Retinal pigment epithelial cell (primary cell): ENCODE data around the gene EPB41L5.
A peak's percentile ranks its signal among the peaks of the same experiment; 100 is the strongest.
"Not testable (repeated sequence)": the region's sequence is repeated elsewhere in the genome, so short reads cannot be mapped to it uniquely, and the experiment has no call there.

Experiments used
- DNase-seq: peaks from one replicate; pipeline ENCODE4 v3.0.0-alpha.2; 2010; ENCODE audit warnings: low read depth
- H3K4me3 ChIP-seq: 2 replicates; pipeline ENCODE4 v1.5.1; 2011; ENCODE audit warnings: mild to moderate bottlenecking, low read length, control low read depth, moderate library complexity
- TF ChIP-seq, protein P1 (sequence below): conservative IDR thresholded peaks from 2 replicates; pipeline ENCODE4 v1.5.1; 2011; ENCODE audit warnings: low read depth, low read length, control low read depth, inconsistent platforms

The EPB41L5 gene

GRCh38 chr2:120044336-120044735 is 31.5 kb downstream of the EPB41L5 start:
- DNase-seq, result no peak
- TF ChIP-seq, protein P1, sequence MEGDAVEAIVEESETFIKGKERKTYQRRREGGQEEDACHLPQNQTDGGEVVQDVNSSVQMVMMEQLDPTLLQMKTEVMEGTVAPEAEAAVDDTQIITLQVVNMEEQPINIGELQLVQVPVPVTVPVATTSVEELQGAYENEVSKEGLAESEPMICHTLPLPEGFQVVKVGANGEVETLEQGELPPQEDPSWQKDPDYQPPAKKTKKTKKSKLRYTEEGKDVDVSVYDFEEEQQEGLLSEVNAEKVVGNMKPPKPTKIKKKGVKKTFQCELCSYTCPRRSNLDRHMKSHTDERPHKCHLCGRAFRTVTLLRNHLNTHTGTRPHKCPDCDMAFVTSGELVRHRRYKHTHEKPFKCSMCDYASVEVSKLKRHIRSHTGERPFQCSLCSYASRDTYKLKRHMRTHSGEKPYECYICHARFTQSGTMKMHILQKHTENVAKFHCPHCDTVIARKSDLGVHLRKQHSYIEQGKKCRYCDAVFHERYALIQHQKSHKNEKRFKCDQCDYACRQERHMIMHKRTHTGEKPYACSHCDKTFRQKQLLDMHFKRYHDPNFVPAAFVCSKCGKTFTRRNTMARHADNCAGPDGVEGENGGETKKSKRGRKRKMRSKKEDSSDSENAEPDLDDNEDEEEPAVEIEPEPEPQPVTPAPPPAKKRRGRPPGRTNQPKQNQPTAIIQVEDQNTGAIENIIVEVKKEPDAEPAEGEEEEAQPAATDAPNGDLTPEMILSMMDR, result no peak
- no peak overlapping the region for H3K4me3 ChIP-seq

DNA sequence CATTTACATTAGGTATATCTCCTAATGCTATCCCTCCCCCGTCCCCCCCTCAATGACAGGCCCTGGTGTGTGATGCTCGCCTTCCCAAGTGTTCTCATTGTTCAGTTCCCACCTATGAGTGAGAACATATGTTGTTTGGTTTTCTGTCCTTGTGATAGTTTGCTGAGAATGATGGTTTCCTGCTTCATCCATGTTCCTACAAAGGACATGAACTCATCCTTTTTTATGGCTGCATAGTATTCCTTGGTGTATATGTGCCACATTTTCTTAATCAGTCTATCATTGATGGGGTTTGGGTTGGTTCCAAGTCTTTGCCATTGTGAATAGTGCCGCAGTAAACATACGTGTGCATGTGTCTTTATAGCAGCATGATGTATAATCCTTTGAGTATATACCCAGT is 32.9 kb downstream of the EPB41L5 start:
- DNase-seq, H3K4me3 ChIP-seq: not testable (repeated sequence)

GRCh38 chr2:120046252-120046651 is 33.4 kb downstream of the EPB41L5 start:
- not testable (repeated sequence) for H3K4me3 ChIP-seq, DNase-seq

GRCh38 chr2:120052597-120052996 is 39.7 kb downstream of the EPB41L5 start:
- H3K4me3 ChIP-seq, result no peak overlapping the region
- TF ChIP-seq, protein P1, result no peak
- DNase-seq, result peak; percentile 58

DNA sequence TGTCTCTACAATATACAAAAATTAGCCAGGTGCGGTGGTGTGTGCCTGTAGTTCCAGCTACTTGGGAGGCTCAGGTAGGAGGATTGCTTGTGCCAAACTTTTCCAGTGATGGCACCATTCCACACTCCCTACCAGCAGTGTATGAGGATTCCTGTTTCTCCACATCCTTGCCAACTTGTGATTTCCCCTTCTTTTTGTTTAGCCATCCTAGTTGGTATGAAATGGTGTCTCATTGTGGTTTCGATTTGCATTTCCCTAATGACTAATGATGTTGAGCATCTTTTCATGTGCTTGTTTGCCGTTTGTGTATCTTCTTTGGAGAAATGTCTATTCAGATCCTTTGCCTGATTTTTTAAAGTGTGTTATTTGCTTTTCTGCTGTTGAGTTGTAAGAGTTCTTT is 41.0 kb downstream of the EPB41L5 start:
- no peak for DNase-seq
- H3K4me3 ChIP-seq, result no peak overlapping the region
- TF ChIP-seq, protein P1, result no peak

- DNase-seq, result no peak
- TF ChIP-seq, protein P1, result no peak
- H3K4me3 ChIP-seq, result no peak overlapping the region
Measured at GRCh38 chr2:120059483-120059882, 46.6 kb downstream of the EPB41L5 start.

- H3K4me3 ChIP-seq, result no peak overlapping the region
- no peak for DNase-seq
- TF ChIP-seq, protein P1, result no peak
Measured at GRCh38 chr2:120060088-120060623, 47.3 kb downstream of the EPB41L5 start.

DNA sequence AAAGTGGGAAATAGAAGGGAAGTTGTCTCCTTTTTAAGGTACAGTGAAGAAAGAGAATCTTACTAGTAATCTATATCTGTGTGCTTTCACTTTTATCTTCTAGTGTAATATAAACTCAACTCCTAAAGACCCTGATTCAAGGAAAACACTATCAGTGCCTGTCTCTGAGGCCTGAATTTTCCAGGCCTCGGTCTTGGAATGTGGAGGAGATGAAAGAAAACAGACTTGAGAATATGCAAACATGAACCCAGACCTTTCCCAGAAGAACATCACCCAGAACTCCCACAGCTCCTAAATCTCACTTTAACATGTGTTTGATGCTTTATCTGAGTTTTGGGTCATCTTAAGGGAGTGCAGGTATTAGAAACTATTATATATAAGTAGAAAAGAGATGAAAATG is 51.8 kb downstream of the EPB41L5 start:
- no peak overlapping the region for H3K4me3 ChIP-seq
- no peak for DNase-seq
- TF ChIP-seq, protein P1, result no peak
